AG20443 (cell line): ENCODE measurements around the gene DPP8.

Experiments used
- DNase-seq: peaks from one replicate; pipeline ENCODE4 v3.0.0; 2012; ENCODE audit warnings: low spot score, mixed read lengths

DPP8 gene

DNA sequence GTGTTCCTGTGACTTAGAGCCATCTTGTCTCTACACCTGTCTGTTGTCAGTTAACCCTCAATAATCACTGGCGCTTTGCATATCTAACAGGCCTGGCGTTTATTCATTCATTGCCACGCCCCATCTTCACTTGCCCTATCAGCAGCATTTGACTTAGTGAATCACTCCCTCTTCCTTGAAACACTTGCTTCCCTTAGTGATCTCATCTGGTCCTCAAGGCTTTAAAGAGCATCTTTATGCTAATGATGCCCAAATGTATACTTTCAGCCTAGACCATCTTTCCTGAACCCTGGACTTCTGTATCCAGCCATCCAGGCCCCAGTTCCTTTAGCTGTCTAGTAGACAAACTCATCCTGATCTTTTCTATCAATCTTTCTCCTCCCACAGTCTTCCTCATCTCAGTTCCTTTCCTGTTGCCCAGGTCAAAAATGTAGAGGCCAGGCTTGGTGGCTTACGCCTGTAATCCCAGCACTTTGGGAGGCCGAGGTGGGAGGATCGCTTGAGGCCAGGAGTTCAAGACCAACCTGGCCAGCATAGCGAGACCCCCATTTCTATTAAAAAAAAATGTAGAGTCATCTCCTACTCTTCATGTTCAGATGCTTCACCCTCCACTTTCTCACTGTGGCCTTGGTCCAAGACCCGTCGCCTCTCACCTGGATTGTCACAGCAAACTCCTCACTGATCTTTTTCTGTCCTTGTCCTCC is 93.4 kb downstream of the DPP8 start:
- peak; percentile 57 for DNase-seq

DNA sequence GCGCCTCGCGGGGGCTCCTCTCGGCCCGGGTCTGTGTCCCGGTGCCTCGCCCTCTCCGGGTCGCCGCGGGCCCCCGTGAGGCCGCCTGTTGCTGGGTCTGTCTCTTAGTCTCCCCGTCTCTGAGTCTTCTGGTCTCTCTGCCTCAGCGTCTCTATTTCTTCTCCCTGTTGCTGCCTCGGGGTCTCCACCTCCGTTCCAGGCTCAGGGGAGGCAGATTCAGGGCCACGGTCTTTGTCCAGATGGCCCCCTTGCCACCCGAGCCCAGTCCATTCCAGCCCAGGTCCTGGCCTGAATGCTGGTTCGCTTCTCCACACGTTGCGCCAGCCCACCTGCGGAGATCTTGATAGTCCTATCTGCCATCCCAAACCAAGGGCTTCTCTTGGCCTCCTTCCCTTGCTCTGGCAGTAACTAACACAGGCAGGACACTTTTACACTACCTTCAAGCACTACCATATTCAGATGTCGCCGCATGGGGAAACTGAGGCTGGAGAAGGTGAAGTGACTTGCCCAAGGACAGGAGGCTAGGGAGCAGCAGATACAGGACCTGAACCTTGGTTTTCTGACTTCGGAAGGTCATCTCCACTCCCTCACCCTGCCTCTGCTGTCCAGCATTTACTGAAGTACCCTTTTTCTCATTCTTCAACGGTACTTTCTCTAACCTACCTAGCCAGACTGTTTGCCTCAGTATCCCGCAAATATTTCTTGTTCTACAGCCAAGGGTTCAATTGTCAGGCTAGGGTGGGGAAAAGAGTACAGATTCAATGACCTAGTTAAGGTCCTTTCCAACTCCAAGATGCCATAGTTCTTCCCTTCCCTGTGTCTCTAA is 94.1 kb downstream of the DPP8 start:
- DNase-seq = no peak

- DNase-seq = peak; percentile 56
These were observed 95.9 kb downstream of the DPP8 start for GRCh38 chr15:65421360-65422215.

DNA sequence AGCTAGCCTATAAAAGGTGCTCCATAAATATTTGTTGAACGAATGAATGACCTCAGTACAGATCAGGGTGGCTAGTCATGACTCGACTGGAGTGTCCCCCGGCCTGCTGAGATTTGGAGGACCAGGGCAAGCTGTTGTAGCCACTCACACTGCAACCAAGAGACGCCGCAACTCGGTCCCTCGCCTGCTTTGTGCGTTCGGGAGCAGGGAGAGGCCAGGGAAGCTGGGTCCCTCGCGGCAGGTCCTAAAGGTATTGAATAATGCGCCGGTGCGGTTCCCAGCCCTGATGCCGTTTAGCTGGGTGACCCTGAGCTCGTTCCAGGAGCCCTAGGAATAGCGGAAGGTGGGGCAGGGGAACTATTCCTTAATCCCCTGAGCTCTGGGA is 96.5 kb downstream of the DPP8 start:
- no peak for DNase-seq

- DNase-seq = no peak
These were observed 98.9 kb downstream of the DPP8 start for GRCh38 chr15:65418596-65418995.

DNA sequence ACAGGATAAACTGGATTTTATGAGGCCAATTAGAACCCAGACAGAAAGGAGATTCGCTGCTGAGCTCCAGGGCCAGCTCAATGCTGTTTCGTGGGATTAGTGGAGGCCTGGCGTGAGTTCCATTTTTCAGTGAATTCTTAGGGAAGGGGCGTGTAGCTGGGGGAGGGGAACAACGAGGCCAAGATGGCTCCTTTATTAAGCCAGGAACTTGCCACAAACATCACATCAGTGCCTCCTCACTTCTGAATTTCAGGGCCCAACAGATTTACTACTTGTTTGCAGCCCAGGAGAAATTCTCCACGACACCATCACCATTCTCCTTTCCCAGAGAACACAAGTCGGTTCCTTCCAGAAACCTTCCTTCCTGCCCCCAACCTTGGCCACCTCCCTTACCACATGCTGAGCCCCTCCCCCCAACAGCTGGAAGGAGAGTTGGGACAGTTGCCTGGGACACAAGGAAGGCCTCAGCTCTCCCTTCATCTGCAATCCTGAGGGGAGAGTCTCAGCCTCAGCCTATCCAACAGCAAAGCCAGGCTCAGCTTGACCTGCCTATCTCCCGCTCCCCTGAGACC is 100.6 kb downstream of the DPP8 start:
- DNase-seq = no peak

- no peak for DNase-seq
These were observed 102.5 kb downstream of the DPP8 start for GRCh38 chr15:65414841-65415621.

GRCh38 chr15:65413760-65414144 is 103.7 kb downstream of the DPP8 start:
- DNase-seq = no peak

DNA sequence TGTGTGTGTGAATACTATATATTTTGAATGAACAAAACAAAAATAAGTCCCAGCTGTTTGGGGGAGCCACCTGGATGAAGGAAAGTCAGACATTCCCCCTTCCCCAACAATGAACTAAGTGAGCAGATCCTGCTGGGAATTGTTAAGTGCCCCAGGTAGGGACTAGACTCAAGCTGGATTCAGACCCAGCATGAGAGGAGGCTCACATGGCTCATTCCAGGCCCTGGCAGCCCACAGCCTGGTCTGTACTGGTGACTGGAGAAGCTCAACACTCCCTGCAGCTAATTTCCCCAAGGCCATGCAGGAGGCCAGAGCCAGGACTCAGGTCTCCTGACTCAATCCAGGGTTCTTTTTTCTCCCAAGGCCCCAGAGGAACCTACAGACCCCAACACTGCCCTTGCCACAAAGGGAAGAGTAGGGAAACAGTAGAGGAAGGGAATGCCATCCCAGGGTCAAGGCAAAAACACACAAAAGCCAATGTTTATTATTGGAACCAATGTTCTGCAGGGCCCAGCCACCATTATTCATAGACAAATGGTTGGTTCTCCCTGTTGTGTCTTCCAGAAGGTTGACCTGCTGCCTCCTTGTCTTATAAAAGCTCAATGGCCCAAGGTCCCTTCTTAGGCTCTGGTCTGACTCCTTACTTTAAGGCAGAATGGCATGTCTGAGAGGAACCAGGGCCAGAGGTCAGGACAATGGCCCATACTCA is 104.3 kb downstream of the DPP8 start:
- no peak for DNase-seq

DNA sequence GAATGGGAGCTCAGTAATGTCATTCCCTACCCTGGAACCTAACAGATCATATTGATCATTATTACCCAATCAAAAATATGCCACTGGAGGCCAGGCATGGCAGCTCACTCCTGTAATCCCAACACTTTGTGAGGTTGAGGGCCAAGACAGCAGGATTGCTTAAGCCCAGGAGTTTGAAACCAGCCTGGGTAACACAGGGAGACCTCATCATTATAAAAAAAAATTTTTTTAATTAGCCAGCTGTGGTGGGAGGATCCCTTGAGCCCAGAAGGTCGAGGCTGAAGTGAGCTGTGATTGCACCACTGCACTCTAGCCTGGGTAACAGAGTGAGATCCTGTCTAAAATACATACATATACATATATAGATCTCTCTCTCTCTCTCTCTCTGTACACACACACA is 104.9 kb downstream of the DPP8 start:
- no peak for DNase-seq

- DNase-seq = no peak
These were observed 105.9 kb downstream of the DPP8 start for GRCh38 chr15:65411465-65412071.

- no peak for DNase-seq
These were observed 106.5 kb downstream of the DPP8 start for GRCh38 chr15:65410972-65411371.

- DNase-seq = no peak
These were observed 107.5 kb downstream of the DPP8 start for GRCh38 chr15:65410036-65410435.

DNA sequence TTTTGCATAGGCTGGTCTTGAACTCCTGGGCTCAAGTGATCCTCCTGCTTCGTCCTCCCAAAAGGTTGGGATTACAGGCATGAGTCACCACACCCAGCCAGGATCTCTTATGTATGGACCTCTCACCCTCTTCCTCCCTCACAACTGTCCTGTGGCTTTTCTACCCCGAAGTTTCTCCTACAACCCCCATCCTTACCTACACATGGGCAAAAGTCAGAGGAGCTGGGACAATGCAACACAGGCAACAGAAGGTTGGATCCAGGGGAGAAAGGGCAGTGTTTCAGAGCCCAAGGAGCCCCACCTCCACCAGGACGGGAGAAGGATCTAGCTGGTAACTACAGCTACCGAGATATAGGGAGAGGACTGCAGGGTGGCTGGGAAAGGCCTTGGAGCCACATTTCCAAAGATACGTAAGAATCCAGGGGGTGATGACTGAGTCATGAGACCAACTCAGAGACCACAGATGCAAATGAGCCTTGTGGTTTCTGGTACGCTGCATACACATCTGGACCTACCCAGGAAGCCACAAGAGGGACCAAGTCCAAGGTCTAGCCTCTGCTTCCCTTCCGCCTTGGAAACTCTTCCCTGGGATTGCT is 108.4 kb downstream of the DPP8 start:
- DNase-seq = peak; percentile 97

DNA sequence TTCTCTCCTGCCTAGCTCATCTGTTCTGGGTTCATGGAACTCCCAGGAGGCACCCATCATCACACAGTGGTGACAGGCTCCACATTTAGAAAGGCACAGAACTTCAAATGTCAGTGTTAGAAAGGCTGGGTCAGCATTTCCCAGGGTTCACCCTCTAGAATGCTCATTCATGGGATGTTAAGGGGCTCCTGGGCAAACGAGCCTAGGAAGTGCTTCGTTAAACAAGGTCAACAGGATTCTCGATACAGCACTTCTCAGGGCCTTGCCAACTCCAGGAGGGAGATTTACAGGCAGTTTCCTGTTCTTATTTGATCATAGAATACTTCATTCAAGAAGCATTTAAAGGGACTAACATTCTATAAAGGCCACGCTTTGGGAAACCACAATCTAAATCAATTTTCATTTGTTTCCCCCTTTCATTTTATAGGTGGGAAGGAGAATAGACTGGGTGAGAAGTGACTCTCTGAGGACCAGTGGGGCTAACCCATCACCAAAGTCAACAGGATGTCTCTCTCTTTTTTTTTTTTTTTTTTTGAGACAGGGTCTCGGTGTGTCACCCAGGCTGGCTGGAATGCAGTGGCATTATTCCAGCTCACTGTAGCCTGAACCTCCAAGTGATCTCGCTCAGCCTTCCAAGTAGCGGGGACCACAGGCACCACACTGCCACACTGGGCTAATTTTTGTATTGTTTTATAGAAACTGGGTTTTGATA is 109.0 kb downstream of the DPP8 start:
- DNase-seq = no peak

DNA sequence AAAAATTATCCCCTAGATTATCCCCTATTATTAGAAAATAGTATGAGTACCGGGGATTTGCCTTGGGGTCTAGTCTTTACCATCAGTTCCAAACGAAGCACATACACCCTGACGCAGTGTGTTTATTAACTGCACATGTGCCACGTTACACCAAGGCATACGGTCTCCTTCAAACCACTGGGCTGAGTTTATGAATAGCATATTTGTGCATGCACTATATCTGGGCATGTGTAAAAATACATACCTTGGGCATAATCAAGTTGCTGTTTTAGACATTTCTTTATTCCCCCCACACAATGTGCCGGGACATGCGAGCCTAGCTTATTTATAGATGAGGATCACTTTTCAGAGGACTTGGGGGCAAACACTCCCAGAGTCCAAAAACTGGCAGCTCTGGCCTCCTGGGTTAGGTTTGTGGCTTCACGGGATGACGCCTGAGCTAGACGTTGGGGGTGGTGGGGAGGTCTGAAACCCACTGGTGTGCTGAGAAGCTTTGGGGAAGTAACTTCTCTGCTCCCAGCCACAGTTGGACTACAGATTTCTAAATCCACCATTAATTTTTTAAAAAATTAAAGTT is 111.0 kb downstream of the DPP8 start:
- no peak for DNase-seq

GRCh38 chr15:65405791-65406423 is 111.6 kb downstream of the DPP8 start:
- DNase-seq = no peak

- DNase-seq = no peak
These were observed 113.2 kb downstream of the DPP8 start for GRCh38 chr15:65404186-65404872.
